ENCODE measurements around the gene TSPAN1.

GRCh38 chr1:46137916-46138315 lies 37.0 kb upstream of the TSPAN1 start:
- TF ChIP-seq CTCF (conservative IDR thresholded peaks at IDR 0.05; ENCODE audit: low read length) (no peak), EZH2phosphoT487 (IDR thresholded peaks at IDR 0.05; ENCODE audit: borderline replicate concordance) (no peak)
